HL-60 (cell line): ENCODE measurements around the gene DDX52.

ENCODE experiments used
- DNase-seq, 2 experiments: peaks; one replicate each; pipeline ENCODE4 v3.0.0-alpha.2; 2010 to 2020; ENCODE audit warnings: low read depth in 1 of 2, low spot score in 1 of 2
- H3K27ac ChIP-seq: fragments of 250-450 bp; sonication (Bioruptor Pico); replicated peaks from 2 replicates; pipeline ENCODE4 v1.5.1; 2020; ENCODE audit warnings: mild to moderate bottlenecking, moderate library complexity
- H3K27me3 ChIP-seq: fragments of 250-450 bp; sonication (Bioruptor Pico); 2 replicates; pipeline ENCODE4 v1.5.1; 2021; ENCODE audit warnings: mild to moderate bottlenecking, moderate library complexity; ENCODE audit not compliant: insufficient read depth, poor library complexity, severe bottlenecking
- H3K4me3 ChIP-seq: replicated peaks from 2 replicates; pipeline ENCODE4 v1.5.1; 2011; ENCODE audit warnings: mild to moderate bottlenecking, control low read depth, low read length; ENCODE audit not compliant: insufficient read depth
- CTCF ChIP-seq: IDR thresholded peaks from one replicate; pipeline ENCODE4 v1.5.1; 2011; ENCODE audit warnings: low read length, control low read depth, inconsistent platforms; ENCODE audit not compliant: insufficient read depth
- GABPA ChIP-seq: IDR thresholded peaks from 2 replicates; pipeline ENCODE4 v1.6.1; 2012; ENCODE audit warnings: low read depth
- POLR2AphosphoS5 ChIP-seq: IDR thresholded peaks from 2 replicates; pipeline ENCODE4 v1.6.1; 2012; ENCODE audit warnings: low read depth
- SPI1 ChIP-seq: IDR thresholded peaks from 2 replicates; pipeline ENCODE4 v1.6.1; 2012; ENCODE audit warnings: low read depth, mild to moderate bottlenecking, borderline replicate concordance
- TF ChIP-seq, protein P1 (sequence below): IDR thresholded peaks from 2 replicates; pipeline ENCODE4 v1.6.1; 2012; ENCODE audit warnings: low read depth; ENCODE audit not compliant: insufficient replicate concordance

The DDX52 gene

DNA sequence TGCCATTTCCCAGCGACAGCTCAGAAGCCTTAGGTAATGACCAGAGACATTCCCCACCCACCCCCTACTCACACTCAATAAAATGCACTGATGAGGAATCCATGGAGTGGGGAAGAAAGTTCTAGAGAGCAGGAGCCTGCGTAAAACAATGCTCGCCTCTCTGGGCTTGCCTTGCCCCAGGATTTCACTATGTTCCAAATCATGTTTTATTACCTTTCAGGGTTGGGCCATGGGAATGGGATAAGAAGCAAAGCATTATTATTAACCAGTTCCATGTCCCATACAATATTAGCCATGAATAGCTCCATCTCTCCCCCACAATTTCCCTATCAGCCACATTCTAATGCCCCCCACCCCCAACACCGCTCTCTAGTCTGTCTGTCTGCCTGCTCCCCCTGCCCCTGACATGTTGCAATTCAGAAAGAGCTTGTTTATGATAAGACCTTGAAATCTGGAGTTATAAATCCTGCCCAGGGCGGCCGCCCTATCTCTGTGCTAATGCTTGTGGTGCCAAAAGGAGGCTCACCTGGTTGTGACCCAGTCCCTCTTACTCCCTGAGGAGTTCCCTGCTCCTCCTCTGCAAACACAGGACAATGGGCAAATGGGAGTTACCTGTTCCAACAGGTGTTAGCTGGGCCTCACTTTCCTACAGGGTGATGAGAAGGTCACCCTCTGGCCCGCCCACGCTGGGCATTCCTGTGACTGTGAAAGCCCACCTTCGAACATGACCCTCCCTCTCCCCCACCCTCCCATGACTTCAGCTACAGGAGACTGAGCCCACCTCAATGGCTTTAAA is 28.0 kb upstream of the DDX52 start:
- TF ChIP-seq CTCF (no peak), POLR2AphosphoS5 (no peak), GABPA (no peak), SPI1 (no peak)
- TF ChIP-seq, protein P1, sequence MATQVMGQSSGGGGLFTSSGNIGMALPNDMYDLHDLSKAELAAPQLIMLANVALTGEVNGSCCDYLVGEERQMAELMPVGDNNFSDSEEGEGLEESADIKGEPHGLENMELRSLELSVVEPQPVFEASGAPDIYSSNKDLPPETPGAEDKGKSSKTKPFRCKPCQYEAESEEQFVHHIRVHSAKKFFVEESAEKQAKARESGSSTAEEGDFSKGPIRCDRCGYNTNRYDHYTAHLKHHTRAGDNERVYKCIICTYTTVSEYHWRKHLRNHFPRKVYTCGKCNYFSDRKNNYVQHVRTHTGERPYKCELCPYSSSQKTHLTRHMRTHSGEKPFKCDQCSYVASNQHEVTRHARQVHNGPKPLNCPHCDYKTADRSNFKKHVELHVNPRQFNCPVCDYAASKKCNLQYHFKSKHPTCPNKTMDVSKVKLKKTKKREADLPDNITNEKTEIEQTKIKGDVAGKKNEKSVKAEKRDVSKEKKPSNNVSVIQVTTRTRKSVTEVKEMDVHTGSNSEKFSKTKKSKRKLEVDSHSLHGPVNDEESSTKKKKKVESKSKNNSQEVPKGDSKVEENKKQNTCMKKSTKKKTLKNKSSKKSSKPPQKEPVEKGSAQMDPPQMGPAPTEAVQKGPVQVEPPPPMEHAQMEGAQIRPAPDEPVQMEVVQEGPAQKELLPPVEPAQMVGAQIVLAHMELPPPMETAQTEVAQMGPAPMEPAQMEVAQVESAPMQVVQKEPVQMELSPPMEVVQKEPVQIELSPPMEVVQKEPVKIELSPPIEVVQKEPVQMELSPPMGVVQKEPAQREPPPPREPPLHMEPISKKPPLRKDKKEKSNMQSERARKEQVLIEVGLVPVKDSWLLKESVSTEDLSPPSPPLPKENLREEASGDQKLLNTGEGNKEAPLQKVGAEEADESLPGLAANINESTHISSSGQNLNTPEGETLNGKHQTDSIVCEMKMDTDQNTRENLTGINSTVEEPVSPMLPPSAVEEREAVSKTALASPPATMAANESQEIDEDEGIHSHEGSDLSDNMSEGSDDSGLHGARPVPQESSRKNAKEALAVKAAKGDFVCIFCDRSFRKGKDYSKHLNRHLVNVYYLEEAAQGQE: no peak
- DNase-seq: no peak
- no peaks in the 10 kb centered on the region for H3K27me3 ChIP-seq
- H3K27ac ChIP-seq: no peak overlapping the region
- no peak overlapping the region for H3K4me3 ChIP-seq

DNA sequence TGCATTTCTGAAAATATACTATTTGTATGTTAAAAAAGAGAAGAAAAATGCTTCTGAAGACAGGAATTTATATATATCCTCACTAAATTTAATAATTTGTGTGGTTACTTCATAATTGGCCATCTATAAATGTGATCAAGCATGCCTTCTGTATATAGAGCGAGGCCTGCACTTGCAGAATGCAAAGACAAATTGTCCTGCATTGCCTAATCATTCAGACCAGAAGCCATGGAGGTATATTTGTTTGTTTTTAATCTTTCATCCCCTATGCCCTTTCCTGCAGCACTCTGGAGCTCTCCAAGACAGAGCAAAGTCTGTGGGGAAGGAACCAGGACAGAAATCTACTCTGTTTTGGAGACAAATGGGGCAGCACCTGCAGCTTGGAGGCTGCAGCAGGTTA is 23.8 kb upstream of the DDX52 start:
- Histone ChIP-seq H3K4me3 (no peak overlapping the region), H3K27ac (no peak overlapping the region), H3K27me3 (no peaks in the 10 kb centered on the region)
- no peak for DNase-seq
- TF ChIP-seq, protein P1: no peak
- no peak for TF ChIP-seq POLR2AphosphoS5
- no peak for TF ChIP-seq GABPA
- TF ChIP-seq CTCF: no peak
- no peak for TF ChIP-seq SPI1

DNA sequence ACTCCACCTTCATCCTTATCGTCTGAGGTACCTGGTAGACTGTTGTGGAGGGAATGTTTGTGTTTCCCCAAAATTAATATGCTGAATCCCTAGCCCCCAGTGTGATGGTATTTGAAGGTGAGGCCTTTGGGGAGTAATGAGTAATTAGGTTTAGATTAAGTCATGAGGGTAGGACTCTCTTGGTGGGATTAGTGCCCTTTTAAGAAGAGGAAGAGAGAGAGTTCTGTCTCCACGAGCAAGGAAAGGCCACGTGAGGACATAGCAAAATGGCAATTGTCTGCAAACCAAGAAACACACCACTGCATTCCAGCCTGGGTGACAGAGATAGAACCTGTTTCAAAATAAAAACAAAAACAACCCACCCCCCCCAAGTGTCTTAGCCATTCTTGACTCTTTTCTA is 21.0 kb upstream of the DDX52 start:
- no peaks in the 10 kb centered on the region for H3K27me3 ChIP-seq
- no peak overlapping the region for H3K27ac ChIP-seq
- no peak for DNase-seq
- no peak overlapping the region for H3K4me3 ChIP-seq
- TF ChIP-seq, protein P1: no peak
- TF ChIP-seq POLR2AphosphoS5 (no peak), CTCF (no peak), SPI1 (no peak), GABPA (no peak)
